ENCODE data around the gene SLC9A9. TPM values are rescaled to one million over a fixed set of nuclear protein-coding genes. Genes with fewer than 3 reads are reported as not detected.

Gene SLC9A9
- total RNA-seq, 1 experiment from 2014 or later: 1.4 TPM

GRCh38 chr3:143252931-143253330, 595.3 kb downstream of the SLC9A9 start:
- H3K27me3 ChIP-seq (replicated peaks; ENCODE audit: insufficient read depth, low read depth, low read length, poor library complexity): no peaks in the 10 kb centered on the region
- no peaks in the 10 kb centered on the region for H3K36me3 ChIP-seq (ENCODE audit: insufficient read depth, low read length, poor library complexity, severe bottlenecking)
- CTCF ChIA-PET: no interaction called here
- no peak for DNase-seq (ENCODE audit: low spot score)
- no peak overlapping the region for H3K4me3 ChIP-seq (ENCODE audit: low read depth, low read length, poor library complexity, severe bottlenecking)
- no peaks in the 10 kb centered on the region for H3K9me3 ChIP-seq (ENCODE audit: low read depth, low read length, poor library complexity, severe bottlenecking)
- TF ChIP-seq CTCF (conservative IDR thresholded peaks at IDR 0.05; ENCODE audit: low read depth, low read length) (no peak), EZH2 (IDR thresholded peaks at IDR 0.05; ENCODE audit: borderline replicate concordance, low read depth, low read length, poor library complexity, severe bottlenecking) (no peak)
- intact Hi-C loops (cut with micrococcal nuclease; ENCODE audit: unreplicated experiment): no loop called here
- BruUV-seq (replicated peaks): no TSS peak
- no peaks in the 10 kb centered on the region for H3K4me1 ChIP-seq (ENCODE audit: insufficient read depth, low read length, poor library complexity, severe bottlenecking)
- POLR2A ChIA-PET (ENCODE audit: low non-redundant PET): no interaction called here
- no peak overlapping the region for H3K27ac ChIP-seq (ENCODE audit: low read depth, low read length, poor library complexity, severe bottlenecking)

- no peak for DNase-seq (ENCODE audit: low spot score)
- H3K27ac ChIP-seq (ENCODE audit: low read depth, low read length, poor library complexity, severe bottlenecking): no peak overlapping the region
- H3K36me3 ChIP-seq (ENCODE audit: insufficient read depth, low read length, poor library complexity, severe bottlenecking): no peaks in the 10 kb centered on the region
- no peaks in the 10 kb centered on the region for H3K9me3 ChIP-seq (ENCODE audit: low read depth, low read length, poor library complexity, severe bottlenecking)
- no peak for TF ChIP-seq CTCF (conservative IDR thresholded peaks at IDR 0.05; ENCODE audit: low read depth, low read length)
- TF ChIP-seq EZH2 (IDR thresholded peaks at IDR 0.05; ENCODE audit: borderline replicate concordance, low read depth, low read length, poor library complexity, severe bottlenecking): no peak
- no peak overlapping the region for H3K4me3 ChIP-seq (ENCODE audit: low read depth, low read length, poor library complexity, severe bottlenecking)
- H3K27me3 ChIP-seq (replicated peaks; ENCODE audit: insufficient read depth, low read depth, low read length, poor library complexity): no peaks in the 10 kb centered on the region
- ChIA-PET POLR2A (ENCODE audit: low non-redundant PET) (no interaction called here), CTCF (no interaction called here)
- intact Hi-C loops (cut with micrococcal nuclease; ENCODE audit: unreplicated experiment): no loop called here
- BruUV-seq (replicated peaks): no TSS peak
- no peaks in the 10 kb centered on the region for H3K4me1 ChIP-seq (ENCODE audit: insufficient read depth, low read length, poor library complexity, severe bottlenecking)
Measured at GRCh38 chr3:143249014-143249413, 599.3 kb downstream of the SLC9A9 start.

- ChIA-PET POLR2A (ENCODE audit: low non-redundant PET) (no interaction called here), CTCF (no interaction called here)
- Histone ChIP-seq H3K4me3 (ENCODE audit: low read depth, low read length, poor library complexity, severe bottlenecking) (no peak overlapping the region), H3K4me1 (ENCODE audit: insufficient read depth, low read length, poor library complexity, severe bottlenecking) (no peaks in the 10 kb centered on the region), H3K36me3 (ENCODE audit: insufficient read depth, low read length, poor library complexity, severe bottlenecking) (no peaks in the 10 kb centered on the region), H3K9me3 (ENCODE audit: low read depth, low read length, poor library complexity, severe bottlenecking) (no peaks in the 10 kb centered on the region), H3K27ac (ENCODE audit: low read depth, low read length, poor library complexity, severe bottlenecking) (no peak overlapping the region), H3K27me3 (replicated peaks; ENCODE audit: insufficient read depth, low read depth, low read length, poor library complexity) (no peaks in the 10 kb centered on the region)
- intact Hi-C loops (cut with micrococcal nuclease; ENCODE audit: unreplicated experiment): no loop called here
- no peak for DNase-seq (ENCODE audit: low spot score)
- no TSS peak for BruUV-seq (replicated peaks)
- TF ChIP-seq CTCF (conservative IDR thresholded peaks at IDR 0.05; ENCODE audit: low read depth, low read length): no peak
- TF ChIP-seq EZH2 (IDR thresholded peaks at IDR 0.05; ENCODE audit: borderline replicate concordance, low read depth, low read length, poor library complexity, severe bottlenecking): no peak
Measured at GRCh38 chr3:143247073-143247472, 601.2 kb downstream of the SLC9A9 start.
